GM11168 (cell line): ENCODE measurements around the gene RFTN1.

Experiments
- in situ Hi-C: fragments of 300-500 bp; cut with MboI; formaldehyde crosslinking; loops from one replicate; pipeline ENCODE4 v1.12.0; 2022; ENCODE audit warnings: low sequenced_read_pairs; ENCODE audit not compliant: unreplicated experiment

RFTN1 gene

GRCh38 chr3:16346413-16347081 is 167.0 kb downstream of the RFTN1 start:
- in situ Hi-C loops, result no loop called here

- in situ Hi-C loops, result no loop called here
Measured at GRCh38 chr3:16343101-16343500, 170.4 kb downstream of the RFTN1 start.

GRCh38 chr3:16338999-16339398 is 174.5 kb downstream of the RFTN1 start:
- in situ Hi-C loops, result no loop called here

GRCh38 chr3:16337856-16338540 is 175.5 kb downstream of the RFTN1 start:
- in situ Hi-C loops, result no loop called here

- in situ Hi-C loops, result no loop called here
Measured at GRCh38 chr3:16336825-16337224, 176.7 kb downstream of the RFTN1 start.

GRCh38 chr3:16335772-16336645 is 177.5 kb downstream of the RFTN1 start:
- in situ Hi-C loops, result no loop called here

- in situ Hi-C loops, result no loop called here
Measured at GRCh38 chr3:16335333-16335732, 178.2 kb downstream of the RFTN1 start.

- in situ Hi-C loops, result no loop called here
Measured at GRCh38 chr3:16334909-16335308, 178.6 kb downstream of the RFTN1 start.

GRCh38 chr3:16332904-16333426 is 180.5 kb downstream of the RFTN1 start:
- in situ Hi-C loops, result no loop called here

GRCh38 chr3:16331319-16331883 is 182.1 kb downstream of the RFTN1 start:
- in situ Hi-C loops, result no loop called here

- in situ Hi-C loops, result no loop called here
Measured at GRCh38 chr3:16330351-16330750, 183.1 kb downstream of the RFTN1 start.

GRCh38 chr3:16329826-16330129 is 183.7 kb downstream of the RFTN1 start:
- in situ Hi-C loops, result no loop called here

GRCh38 chr3:16329036-16329825 is 184.3 kb downstream of the RFTN1 start:
- in situ Hi-C loops, result no loop called here

- in situ Hi-C loops, result no loop called here
Measured at GRCh38 chr3:16328124-16328523, 185.4 kb downstream of the RFTN1 start.

GRCh38 chr3:16326724-16327349 is 186.7 kb downstream of the RFTN1 start:
- in situ Hi-C loops, result no loop called here

- in situ Hi-C loops, result no loop called here
Measured at GRCh38 chr3:16325850-16326249, 187.6 kb downstream of the RFTN1 start.

GRCh38 chr3:16323737-16324136 is 189.8 kb downstream of the RFTN1 start:
- in situ Hi-C loops, result no loop called here

- in situ Hi-C loops, result no loop called here
Measured at GRCh38 chr3:16322189-16322588, 191.3 kb downstream of the RFTN1 start.

- in situ Hi-C loops, result no loop called here
Measured at GRCh38 chr3:16320711-16321110, 192.8 kb downstream of the RFTN1 start.
